Coronary artery (tissue), 2 donors: ENCODE results near the gene SMS.

ENCODE experiments used
- DNase-seq: peaks from one replicate; pipeline ENCODE4 v3.0.0-alpha.2; 2017; ENCODE audit warnings: low spot score
- H3K27ac ChIP-seq, 2 donors: fragments of 200-600 bp; sonication (generic); one replicate each; pipeline ENCODE4 v1.5.1; 2016 to 2019
- H3K4me3 ChIP-seq: fragments of 200-600 bp; sonication (generic); 2 replicates; pipeline ENCODE4 v1.5.1; 2016; ENCODE audit warnings: mild to moderate bottlenecking, moderate library complexity
- TF ChIP-seq, protein P1 (sequence below): fragments of 200-600 bp; sonication (generic); IDR thresholded peaks from one replicate; pipeline ENCODE4 v1.5.1; 2019; ENCODE audit warnings: antibody characterized with exemption

Gene SMS

GRCh38 chrX:22012931-22013330 is 72.4 kb downstream of the SMS start:
- Histone ChIP-seq H3K4me3 (no peak overlapping the region), H3K27ac (no peak overlapping the region)
- DNase-seq, result no peak
- TF ChIP-seq, protein P1, sequence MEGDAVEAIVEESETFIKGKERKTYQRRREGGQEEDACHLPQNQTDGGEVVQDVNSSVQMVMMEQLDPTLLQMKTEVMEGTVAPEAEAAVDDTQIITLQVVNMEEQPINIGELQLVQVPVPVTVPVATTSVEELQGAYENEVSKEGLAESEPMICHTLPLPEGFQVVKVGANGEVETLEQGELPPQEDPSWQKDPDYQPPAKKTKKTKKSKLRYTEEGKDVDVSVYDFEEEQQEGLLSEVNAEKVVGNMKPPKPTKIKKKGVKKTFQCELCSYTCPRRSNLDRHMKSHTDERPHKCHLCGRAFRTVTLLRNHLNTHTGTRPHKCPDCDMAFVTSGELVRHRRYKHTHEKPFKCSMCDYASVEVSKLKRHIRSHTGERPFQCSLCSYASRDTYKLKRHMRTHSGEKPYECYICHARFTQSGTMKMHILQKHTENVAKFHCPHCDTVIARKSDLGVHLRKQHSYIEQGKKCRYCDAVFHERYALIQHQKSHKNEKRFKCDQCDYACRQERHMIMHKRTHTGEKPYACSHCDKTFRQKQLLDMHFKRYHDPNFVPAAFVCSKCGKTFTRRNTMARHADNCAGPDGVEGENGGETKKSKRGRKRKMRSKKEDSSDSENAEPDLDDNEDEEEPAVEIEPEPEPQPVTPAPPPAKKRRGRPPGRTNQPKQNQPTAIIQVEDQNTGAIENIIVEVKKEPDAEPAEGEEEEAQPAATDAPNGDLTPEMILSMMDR, result no peak

DNA sequence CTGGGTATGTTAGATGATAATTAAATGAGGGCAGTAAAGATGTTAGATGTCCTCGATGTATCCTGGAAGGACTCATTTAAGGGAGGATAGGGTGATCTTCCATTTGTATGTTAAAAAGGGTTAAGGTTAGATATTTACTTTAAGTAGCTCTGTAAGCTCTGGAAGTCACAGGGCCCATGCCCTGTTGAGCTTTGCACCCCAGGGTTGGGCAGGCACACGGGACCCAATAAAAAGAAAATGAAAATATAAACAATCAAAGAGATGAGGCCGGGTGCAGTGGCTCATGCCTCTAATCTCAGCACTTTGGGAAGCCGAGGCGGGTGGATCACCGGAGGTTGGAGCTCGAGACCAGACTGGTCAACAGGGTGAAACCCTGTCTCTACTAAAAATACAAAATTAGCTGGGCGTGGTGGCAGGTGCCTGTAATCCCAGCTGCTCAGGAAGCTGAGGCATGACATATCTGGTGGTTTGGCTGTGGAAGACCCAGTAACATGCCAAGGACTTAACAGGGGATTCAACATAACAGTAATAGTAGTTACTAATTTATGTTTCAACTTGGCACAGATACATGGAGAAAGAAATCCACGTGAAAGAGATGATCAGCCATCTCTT is 74.7 kb downstream of the SMS start:
- no peak for DNase-seq
- TF ChIP-seq, protein P1, result no peak
- H3K27ac ChIP-seq, result no peak overlapping the region
- no peak overlapping the region for H3K4me3 ChIP-seq

DNA sequence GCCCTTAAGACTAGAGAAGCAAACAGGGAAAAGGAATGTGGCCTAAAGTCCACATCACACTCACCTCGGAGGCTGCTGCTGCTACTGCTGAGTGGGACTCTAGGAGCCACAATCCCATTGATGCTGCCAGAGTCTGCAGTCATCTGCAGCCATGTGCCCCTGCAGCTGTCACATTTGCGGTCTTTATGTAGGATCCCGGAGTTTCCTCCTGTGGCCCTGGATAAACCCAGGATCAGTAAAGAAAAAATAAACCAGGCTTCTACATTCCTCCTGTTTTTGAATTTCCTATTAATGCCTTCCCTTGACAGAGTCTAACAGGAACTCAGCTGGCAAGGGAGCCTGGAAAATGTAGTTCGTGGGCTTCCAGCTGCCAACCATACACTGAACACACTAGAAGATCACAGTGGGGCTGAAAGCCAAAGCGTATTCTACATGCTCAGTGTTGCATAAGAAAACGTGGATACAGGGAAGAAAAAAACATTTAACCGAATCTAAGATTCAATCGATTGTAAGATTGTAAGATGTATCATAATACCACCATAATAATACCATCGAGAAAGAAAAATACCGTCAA is 81.3 kb downstream of the SMS start:
- no peak for DNase-seq
- H3K27ac ChIP-seq, result no peak overlapping the region
- no peak overlapping the region for H3K4me3 ChIP-seq
- TF ChIP-seq, protein P1, result no peak

DNA sequence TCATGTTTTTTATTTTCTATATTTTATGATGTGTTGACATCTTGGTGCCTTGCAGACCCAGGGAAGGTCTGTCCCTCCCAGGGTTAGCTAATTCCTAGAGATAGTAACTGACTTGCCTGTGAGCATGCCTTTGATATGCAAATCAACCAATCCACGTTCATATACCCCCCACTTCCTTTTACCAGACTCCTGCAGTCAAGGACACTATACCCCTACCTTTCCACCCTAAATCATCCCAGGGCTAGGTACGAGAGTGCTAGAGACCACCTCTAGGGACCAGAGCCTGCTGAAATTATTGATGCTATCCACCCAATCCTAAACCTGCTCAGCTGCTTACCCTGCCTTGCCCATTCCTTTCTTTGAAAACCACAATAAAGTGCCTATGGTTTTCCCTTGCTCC is 84.1 kb downstream of the SMS start:
- no peak for DNase-seq
- TF ChIP-seq, protein P1, result no peak
- Histone ChIP-seq H3K27ac (no peak overlapping the region), H3K4me3 (no peak overlapping the region)

GRCh38 chrX:22025751-22026150 is 85.2 kb downstream of the SMS start:
- H3K4me3 ChIP-seq, result no peak overlapping the region
- TF ChIP-seq, protein P1, result no peak
- no peak overlapping the region for H3K27ac ChIP-seq
- no peak for DNase-seq

DNA sequence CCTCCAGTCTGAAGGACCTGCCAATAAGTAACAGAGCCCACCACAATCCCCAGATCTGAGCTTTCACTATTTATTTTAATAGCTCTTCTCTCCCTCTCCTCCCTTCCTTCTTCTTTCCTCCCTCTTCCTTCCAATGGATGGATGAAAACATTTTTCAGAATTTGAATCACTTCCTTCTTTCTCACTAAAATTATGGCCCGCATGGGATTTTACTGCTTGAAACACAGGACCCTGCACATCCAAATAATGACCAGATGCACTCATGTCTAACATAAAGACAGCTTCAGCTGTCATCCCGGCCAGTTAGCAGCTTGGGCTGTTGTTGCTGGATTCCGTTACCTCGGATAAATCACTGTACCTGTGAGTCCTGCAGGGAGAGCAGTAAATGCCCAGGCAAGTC is 86.2 kb downstream of the SMS start:
- TF ChIP-seq, protein P1, result no peak
- Histone ChIP-seq H3K27ac (no peak overlapping the region), H3K4me3 (no peak overlapping the region)
- DNase-seq, result no peak

DNA sequence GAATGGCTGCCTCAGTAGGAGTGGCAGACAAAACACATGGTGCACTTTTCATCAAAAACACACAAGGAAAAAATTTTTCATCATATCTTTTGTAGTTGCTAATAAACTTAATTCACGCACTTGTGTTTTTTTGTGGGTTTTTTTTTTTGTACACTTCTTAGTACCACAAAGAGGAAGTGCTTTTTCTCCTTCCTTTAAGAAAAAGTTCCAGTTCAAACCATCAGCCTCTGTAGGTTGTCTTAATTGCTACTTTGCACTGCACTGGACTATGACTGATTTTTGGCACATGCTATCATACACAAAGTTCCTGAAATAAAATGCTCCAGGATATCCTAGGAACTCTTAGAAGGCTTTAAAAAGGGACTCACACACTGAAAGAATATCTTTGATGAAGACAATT is 91.6 kb downstream of the SMS start, which contains the start of gene PHEX:
Gene PHEX, plus strand, starts transcription at position 242 of the 400 bp plus-strand sequence. CDS start 681 bp downstream, outside the sequence.
- H3K27ac ChIP-seq, result no peak within 1 kb of the TSS
- no peak within 1 kb of the TSS for H3K4me3 ChIP-seq
- no peak for DNase-seq
- TF ChIP-seq, protein P1, result no peak
